SK-N-SH (cell line): ENCODE measurements around the gene DGKE. TPM values are rescaled to one million over a fixed set of nuclear protein-coding genes. Genes with fewer than 3 reads are reported as not detected.

Source experiments
- CTCF ChIA-PET: fragments of 300-600, 350-600 bp; formaldehyde crosslinking; extraction: SDS; loops from one replicate; lab custom pipeline; 2021; lab: Yijun Ruan, JAX
- POLR2A ChIA-PET: fragments of 350-600 bp; sonication (Branson Sonifier 250); formaldehyde crosslinking; extraction: SDS; loops from one replicate; lab custom pipeline; 2020; ENCODE audit warnings: antibody characterized with exemption, inconsistent platforms; lab: Yijun Ruan, JAX
- DNase-seq: peaks from one replicate; pipeline ENCODE4 v3.0.0; 2012
- H2AFZ ChIP-seq: fragments of 200-600 bp; sonication (generic); 2 replicates; pipeline ENCODE4 v1.8.1; 2016; ENCODE audit warnings: antibody characterized with exemption, mild to moderate bottlenecking, low read depth
- H3F3A ChIP-seq: fragments of 200-600 bp; sonication (generic); replicated peaks from 2 replicates; pipeline ENCODE3; 2016; ENCODE audit warnings: antibody characterized with exemption, mild to moderate bottlenecking; ENCODE audit not compliant: insufficient read depth
- H3K27ac ChIP-seq, 2 experiments: fragments of 200-500 bp in 1 of 2; fragments of 200-600 bp in 1 of 2; sonication (Bioruptor generic) in 1 of 2; sonication (generic), shearing (Covaris generic) in 1 of 2; 2 replicates each; pipeline versions ENCODE4 v1.5.1 to v1.6.1; 2014 to 2016; ENCODE audit warnings: low read depth in 2 of 2, inconsistent platforms in 1 of 2, low read length in 1 of 2, mild to moderate bottlenecking in 1 of 2, mixed read lengths in 1 of 2
- H3K27me3 ChIP-seq: fragments of 200-600 bp; sonication (generic), shearing (Covaris generic); 2 replicates; pipeline ENCODE4 v1.6.1; 2016; ENCODE audit warnings: mixed run types; ENCODE audit not compliant: insufficient read depth
- H3K36me3 ChIP-seq, 2 experiments: fragments of 200-500 bp in 1 of 2; fragments of 200-600 bp in 1 of 2; sonication (Bioruptor generic) in 1 of 2; sonication (generic) in 1 of 2; replicated peaks in 1 of 2; 2 replicates each; pipeline versions ENCODE3 to v1.5.1; 2014 to 2016; ENCODE audit warnings: low read length in 1 of 2, mild to moderate bottlenecking in 1 of 2; ENCODE audit not compliant: insufficient read depth in 2 of 2, control insufficient read depth in 1 of 2
- H3K4me1 ChIP-seq, 2 experiments: fragments of 200-500 bp in 1 of 2; fragments of 200-600 bp in 1 of 2; sonication (Bioruptor generic) in 1 of 2; sonication (generic), shearing (Covaris generic) in 1 of 2; 2 replicates each; pipeline versions ENCODE4 v1.5.1 to v1.6.1; 2014 to 2016; ENCODE audit warnings: low read depth in 1 of 2, low read length in 1 of 2, mixed run types in 1 of 2; ENCODE audit not compliant: insufficient read depth in 2 of 2, control insufficient read depth in 1 of 2
- H3K4me2 ChIP-seq: fragments of 200-600 bp; sonication (generic), shearing (Covaris generic); 2 replicates; pipeline ENCODE4 v1.6.1; 2017; ENCODE audit warnings: mixed run types
- H3K4me3 ChIP-seq, 2 experiments: fragments of 200-500 bp in 1 of 2; fragments of 200-600 bp in 1 of 2; sonication (Bioruptor generic) in 1 of 2; sonication (generic), shearing (Covaris generic) in 1 of 2; 2 replicates each; pipeline versions ENCODE4 v1.5.1 to v1.8.1; 2014 to 2016; ENCODE audit warnings: low read depth in 2 of 2, inconsistent platforms in 1 of 2, low read length in 1 of 2, mild to moderate bottlenecking in 1 of 2, mixed read lengths in 1 of 2, moderate library complexity in 1 of 2
- H3K79me2 ChIP-seq: fragments of 200-600 bp; sonication (generic); 2 replicates; pipeline ENCODE4 v1.8.1; 2017; ENCODE audit warnings: mild to moderate bottlenecking; ENCODE audit not compliant: insufficient read depth
- H3K9ac ChIP-seq: fragments of 200-600 bp; sonication (generic); 2 replicates; pipeline ENCODE4 v1.6.1; 2017; ENCODE audit warnings: mixed run types
- H3K9me2 ChIP-seq: fragments of 200-600 bp; sonication (generic); 2 replicates; pipeline ENCODE4 v1.6.1; 2017; ENCODE audit warnings: mixed run types
- H3K9me3 ChIP-seq: fragments of 200-600 bp; sonication (generic); 2 replicates; pipeline ENCODE4 v1.6.1; 2017; ENCODE audit warnings: mixed run types, mild to moderate bottlenecking, moderate library complexity
- H4K20me1 ChIP-seq: fragments of 200-600 bp; sonication (generic); 2 replicates; pipeline ENCODE4 v1.6.1; 2017; ENCODE audit warnings: mild to moderate bottlenecking, mixed run types; ENCODE audit not compliant: insufficient read depth
- CHD2 ChIP-seq: fragments of 150-350 bp; IDR thresholded peaks from 2 replicates; pipeline ENCODE4 v1.6.1; 2018; ENCODE audit warnings: low read length; ENCODE audit not compliant: partially characterized antibody
- ELF1 ChIP-seq: IDR thresholded peaks from 2 replicates; pipeline ENCODE4 v1.4.0; 2012
- MEF2A ChIP-seq: IDR thresholded peaks from 2 replicates; pipeline ENCODE4 v1.4.0; 2012; ENCODE audit warnings: low read depth, borderline replicate concordance
- MXI1 ChIP-seq: IDR thresholded peaks from 2 replicates; pipeline ENCODE4 v1.6.1; 2012; ENCODE audit warnings: mild to moderate bottlenecking, low read depth, low read length, improper control_type of control experiment
- NRF1 ChIP-seq: IDR thresholded peaks from 2 replicates; pipeline ENCODE4 v1.6.1; 2012; ENCODE audit warnings: low read depth, mild to moderate bottlenecking, low read length
- RCOR1 ChIP-seq: fragments of 150-350 bp; IDR thresholded peaks from 2 replicates; pipeline ENCODE4 v1.6.1; 2017; ENCODE audit warnings: antibody characterized with exemption, low read length
- RFX5 ChIP-seq: IDR thresholded peaks from 2 replicates; pipeline ENCODE4 v1.6.1; 2012; ENCODE audit warnings: mild to moderate bottlenecking, improper control_type of control experiment, low read length
- SIN3A ChIP-seq: IDR thresholded peaks from 2 replicates; pipeline ENCODE4 v1.6.1; 2012; ENCODE audit warnings: low read depth, mild to moderate bottlenecking, low read length, moderate library complexity, borderline replicate concordance
- WGBS: methylation state at CpG from one replicate; pipeline ENCODE4 v1.1.6; 2017; ENCODE audit warnings: low lambda C conversion rate; 5-methylcytosine and 5-hydroxymethylcytosine counted together
- polyA plus RNA-seq, 3 experiments: library from polyadenylated mRNA; depleted of rRNA; stranded (reverse); fragments of >200 nt; gene quantifications; 2 replicates each; pipeline ENCODE4 v1.2.3, GENCODE V29; 2012
- TF ChIP-seq, protein P1 (sequence below): IDR thresholded peaks from 2 replicates; pipeline ENCODE4 v1.4.0; 2012; ENCODE audit warnings: low read depth, borderline replicate concordance
- TF ChIP-seq, protein P2 (sequence below): fragments of 150-350 bp; IDR thresholded peaks from 2 replicates; pipeline ENCODE4 v1.6.1; 2017; ENCODE audit warnings: antibody characterized with exemption, low read length, low read depth, borderline replicate concordance
- TF ChIP-seq, protein P3 (sequence below): fragments of 150-350 bp; IDR thresholded peaks from 2 replicates; pipeline ENCODE4 v1.6.1; 2016; ENCODE audit warnings: mild to moderate bottlenecking, low read depth, low read length
- TF ChIP-seq, protein P4 (sequence below): IDR thresholded peaks from 2 replicates; pipeline ENCODE4 v1.4.0; 2012; ENCODE audit warnings: low read depth, borderline replicate concordance

The DGKE gene
- polyA plus RNA-seq, 1 of the 3 experiments (the other 2 are of a cell fraction), result 2.4 TPM

DNA sequence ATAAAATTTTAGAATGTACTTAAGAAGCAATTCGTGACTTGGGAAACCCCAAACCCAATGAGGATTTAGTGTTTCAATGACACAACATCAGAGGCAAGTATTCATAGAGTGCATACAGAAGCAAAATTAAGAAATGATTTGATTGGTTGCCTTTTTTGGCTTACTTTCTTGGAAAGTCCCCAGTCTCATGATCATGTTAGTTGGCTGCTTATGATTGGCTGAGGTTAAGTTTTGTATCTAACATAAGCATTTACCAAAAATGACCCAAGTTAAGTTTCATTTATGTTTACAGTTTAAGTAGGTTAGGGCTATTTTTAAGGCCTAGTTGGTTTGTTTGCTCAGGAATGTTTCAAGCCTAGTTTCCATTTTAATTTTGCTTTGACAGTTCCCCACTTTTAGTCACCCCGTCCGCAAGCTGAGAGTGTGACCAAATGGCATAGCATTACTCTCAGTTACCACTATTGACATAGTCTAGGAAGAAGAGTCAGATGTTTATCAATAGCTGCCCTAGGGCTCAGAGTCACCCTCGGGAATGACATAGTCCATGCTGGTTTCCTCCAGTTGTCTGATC lies 36.2 kb downstream of the DGKE start:
- Histone ChIP-seq H3K79me2 (no peaks in the 10 kb centered on the region), H3K9me2 (no peaks in the 10 kb centered on the region), H3K36me3 (peaks cover 3% of the 10 kb centered on the region in 2 experiments), H3K4me2 (no peak overlapping the region), H3K4me3 (no peak overlapping the region), H3K9me3 (no peaks in the 10 kb centered on the region), H2AFZ (no peak overlapping the region), H3F3A (peaks cover 24% of the 10 kb centered on the region), H3K4me1 (peaks cover 0 to 5% of the 10 kb centered on the region in 2 experiments; a peak in 1 of 4 replicates)
- 83% methylated on average over 4 of the region's 4 CpGs for WGBS
- no peak for DNase-seq
- POLR2A ChIA-PET, result no interaction called here
- TF ChIP-seq, protein P1, sequence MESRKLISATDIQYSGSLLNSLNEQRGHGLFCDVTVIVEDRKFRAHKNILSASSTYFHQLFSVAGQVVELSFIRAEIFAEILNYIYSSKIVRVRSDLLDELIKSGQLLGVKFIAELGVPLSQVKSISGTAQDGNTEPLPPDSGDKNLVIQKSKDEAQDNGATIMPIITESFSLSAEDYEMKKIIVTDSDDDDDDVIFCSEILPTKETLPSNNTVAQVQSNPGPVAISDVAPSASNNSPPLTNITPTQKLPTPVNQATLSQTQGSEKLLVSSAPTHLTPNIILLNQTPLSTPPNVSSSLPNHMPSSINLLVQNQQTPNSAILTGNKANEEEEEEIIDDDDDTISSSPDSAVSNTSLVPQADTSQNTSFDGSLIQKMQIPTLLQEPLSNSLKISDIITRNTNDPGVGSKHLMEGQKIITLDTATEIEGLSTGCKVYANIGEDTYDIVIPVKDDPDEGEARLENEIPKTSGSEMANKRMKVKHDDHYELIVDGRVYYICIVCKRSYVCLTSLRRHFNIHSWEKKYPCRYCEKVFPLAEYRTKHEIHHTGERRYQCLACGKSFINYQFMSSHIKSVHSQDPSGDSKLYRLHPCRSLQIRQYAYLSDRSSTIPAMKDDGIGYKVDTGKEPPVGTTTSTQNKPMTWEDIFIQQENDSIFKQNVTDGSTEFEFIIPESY, result no peak
- TF ChIP-seq MXI1, result no peak
- TF ChIP-seq, all 33 proteins: peak for 0
- Histone ChIP-seq H3K9ac (no peak overlapping the region), H4K20me1 (no peaks in the 10 kb centered on the region), H3K27me3 (no peaks in the 10 kb centered on the region), H3K27ac (no peak overlapping the region)
- CTCF ChIA-PET, result interaction anchor here (0.8 to 3.2 kb wide), 7 partner anchors 9 to 89 kb away, joined by 3 to 14 read pairs (median 4); no protein-coding TSS in a partner anchor

DNA sequence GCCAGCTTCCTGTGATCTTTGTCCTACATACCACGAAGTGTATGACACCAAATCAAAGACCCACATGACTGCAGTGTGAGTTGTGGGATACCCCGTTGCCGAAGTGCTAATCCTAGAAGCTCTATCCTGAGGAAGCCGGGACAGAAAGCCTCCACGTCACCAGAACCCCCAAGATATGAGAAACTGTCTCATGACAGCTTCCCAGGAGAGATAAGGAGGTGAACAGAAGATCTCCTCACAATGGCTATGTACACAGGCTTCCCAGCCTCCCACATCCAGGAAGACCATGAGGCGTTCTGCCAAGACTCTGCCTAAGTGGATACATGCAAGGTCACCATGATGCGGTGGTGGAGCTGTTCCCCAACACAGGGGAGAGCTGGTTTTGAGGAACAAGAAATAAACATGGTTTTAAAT lies 42.8 kb downstream of the DGKE start:
- no peak overlapping the region for H3K4me3 ChIP-seq
- no peak overlapping the region for H3K4me2 ChIP-seq
- TF ChIP-seq SIN3A, result no peak
- no peak for TF ChIP-seq NRF1
- TF ChIP-seq CHD2, result no peak
- TF ChIP-seq, protein P2, sequence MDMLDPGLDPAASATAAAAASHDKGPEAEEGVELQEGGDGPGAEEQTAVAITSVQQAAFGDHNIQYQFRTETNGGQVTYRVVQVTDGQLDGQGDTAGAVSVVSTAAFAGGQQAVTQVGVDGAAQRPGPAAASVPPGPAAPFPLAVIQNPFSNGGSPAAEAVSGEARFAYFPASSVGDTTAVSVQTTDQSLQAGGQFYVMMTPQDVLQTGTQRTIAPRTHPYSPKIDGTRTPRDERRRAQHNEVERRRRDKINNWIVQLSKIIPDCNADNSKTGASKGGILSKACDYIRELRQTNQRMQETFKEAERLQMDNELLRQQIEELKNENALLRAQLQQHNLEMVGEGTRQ, result no peak
- no peak overlapping the region for H3K27ac ChIP-seq
- H3K9me2 ChIP-seq, result no peaks in the 10 kb centered on the region
- DNase-seq, result no peak
- H3K4me1 ChIP-seq, result no peaks in the 10 kb centered on the region
- H3K9ac ChIP-seq, result no peak overlapping the region
- H3K9me3 ChIP-seq, result no peaks in the 10 kb centered on the region
- H3K36me3 ChIP-seq, result no peaks in the 10 kb centered on the region
- no peaks in the 10 kb centered on the region for H4K20me1 ChIP-seq
- H3K79me2 ChIP-seq, result no peaks in the 10 kb centered on the region
- POLR2A ChIA-PET, result no interaction called here
- no peak overlapping the region for H2AFZ ChIP-seq
- CTCF ChIA-PET, result interaction anchor here (0.7 to 1.2 kb wide), 4 partner anchors 9 to 63 kb away, joined by 3 read pairs; no protein-coding TSS in a partner anchor
- no peaks in the 10 kb centered on the region for H3F3A ChIP-seq
- 70% methylated on average over 7 of the region's 7 CpGs for WGBS
- no peaks in the 10 kb centered on the region for H3K27me3 ChIP-seq

DNA sequence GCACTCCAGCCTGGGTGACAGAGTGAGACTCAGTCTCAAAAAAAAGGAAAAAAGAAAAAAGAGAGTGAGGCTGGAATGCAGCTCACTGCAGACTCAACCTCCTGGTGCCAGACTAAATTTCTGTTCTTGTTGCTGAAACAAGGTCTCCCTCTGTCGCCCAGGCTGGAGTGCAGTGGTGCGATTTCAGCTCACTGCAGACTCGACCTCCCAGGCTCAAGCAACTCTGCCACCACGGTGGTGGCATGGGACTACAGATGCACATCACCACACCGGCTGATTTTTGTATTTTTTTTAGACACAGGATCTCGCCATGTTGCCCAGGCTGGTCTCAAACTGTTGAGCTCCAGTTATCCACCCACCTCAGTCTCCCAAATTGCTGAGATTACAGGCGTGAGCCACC lies 45.3 kb downstream of the DGKE start:
- ChIA-PET CTCF (interaction anchor here (1.1 kb wide), 2 partner anchors 9 to 99 kb away, joined by 3 to 4 read pairs; no protein-coding TSS in a partner anchor), POLR2A (no interaction called here)
- Histone ChIP-seq H3K4me2 (no peak overlapping the region), H3K4me1 (no peaks in the 10 kb centered on the region), H3K36me3 (no peaks in the 10 kb centered on the region), H3F3A (no peaks in the 10 kb centered on the region), H3K4me3 (no peak overlapping the region), H3K27ac (no peak overlapping the region), H2AFZ (no peak overlapping the region), H3K79me2 (no peaks in the 10 kb centered on the region), H4K20me1 (no peaks in the 10 kb centered on the region), H3K9ac (no peak overlapping the region), H3K27me3 (no peaks in the 10 kb centered on the region), H3K9me2 (no peaks in the 10 kb centered on the region), H3K9me3 (no peaks in the 10 kb centered on the region)
- DNase-seq, result no peak
- 82% methylated on average over 7 of the region's 7 CpGs for WGBS
- no peak for TF ChIP-seq MEF2A
- TF ChIP-seq, protein P3, sequence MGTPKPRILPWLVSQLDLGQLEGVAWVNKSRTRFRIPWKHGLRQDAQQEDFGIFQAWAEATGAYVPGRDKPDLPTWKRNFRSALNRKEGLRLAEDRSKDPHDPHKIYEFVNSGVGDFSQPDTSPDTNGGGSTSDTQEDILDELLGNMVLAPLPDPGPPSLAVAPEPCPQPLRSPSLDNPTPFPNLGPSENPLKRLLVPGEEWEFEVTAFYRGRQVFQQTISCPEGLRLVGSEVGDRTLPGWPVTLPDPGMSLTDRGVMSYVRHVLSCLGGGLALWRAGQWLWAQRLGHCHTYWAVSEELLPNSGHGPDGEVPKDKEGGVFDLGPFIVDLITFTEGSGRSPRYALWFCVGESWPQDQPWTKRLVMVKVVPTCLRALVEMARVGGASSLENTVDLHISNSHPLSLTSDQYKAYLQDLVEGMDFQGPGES, result no peak
- no peak for TF ChIP-seq RCOR1
- no peak for TF ChIP-seq RFX5
- TF ChIP-seq, protein P4, sequence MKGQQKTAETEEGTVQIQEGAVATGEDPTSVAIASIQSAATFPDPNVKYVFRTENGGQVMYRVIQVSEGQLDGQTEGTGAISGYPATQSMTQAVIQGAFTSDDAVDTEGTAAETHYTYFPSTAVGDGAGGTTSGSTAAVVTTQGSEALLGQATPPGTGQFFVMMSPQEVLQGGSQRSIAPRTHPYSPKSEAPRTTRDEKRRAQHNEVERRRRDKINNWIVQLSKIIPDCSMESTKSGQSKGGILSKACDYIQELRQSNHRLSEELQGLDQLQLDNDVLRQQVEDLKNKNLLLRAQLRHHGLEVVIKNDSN, result no peak
- TF ChIP-seq CHD2, result no peak
- TF ChIP-seq ELF1, result no peak
- TF ChIP-seq, protein P2, result no peak
